Naive thymus-derived CD4-positive, alpha-beta T cell (primary cell): ENCODE results near the gene SCN3B. TPM values are rescaled to one million over a fixed set of nuclear protein-coding genes. Genes with fewer than 3 reads are reported as not detected.

Experiments used
- ATAC-seq: fragments of 150-1000 bp; cut with Tn5 transposase; 2 replicates; pipeline ENCODE4 v1.10.0; 2021; ENCODE audit warnings: mild to moderate bottlenecking, moderate library complexity
- CTCF ChIA-PET: fragments of 350-600 bp; sonication (Branson Sonifier 250); formaldehyde crosslinking; loops from one replicate; lab custom pipeline; 2021; ENCODE audit warnings: antibody characterized with exemption; lab: Charles Lee
- POLR2A ChIA-PET: fragments of 350-600 bp; sonication (Branson Sonifier 250); formaldehyde crosslinking; loops from one replicate; lab custom pipeline; 2021; ENCODE audit warnings: antibody characterized with exemption, inconsistent platforms; lab: Charles Lee
- DNase-seq, 9 donors: peaks; one replicate each; pipeline versions ENCODE4 v3.0.0 to v3.0.0-alpha.2; 2020 to 2022; ENCODE audit warnings: mixed read lengths in 1 of 9
- H3K27ac ChIP-seq: one replicate; pipeline ENCODE4 v1.7.0; 2013; ENCODE audit warnings: mild to moderate bottlenecking, low read depth, low read length, moderate library complexity
- H3K27me3 ChIP-seq, 2 donors: one replicate each; pipeline ENCODE4 v1.7.0; 2013; ENCODE audit warnings: low read length in 2 of 2, mild to moderate bottlenecking in 2 of 2, moderate library complexity in 2 of 2; ENCODE audit not compliant: control insufficient read depth in 2 of 2, insufficient read depth in 2 of 2
- H3K36me3 ChIP-seq, 3 experiments: 1 replicate in 2 of 3; 2 replicates in 1 of 3; pipeline ENCODE4 v1.7.0; 2013; ENCODE audit warnings: low read length in 3 of 3, mild to moderate bottlenecking in 3 of 3, moderate library complexity in 1 of 3; ENCODE audit not compliant: insufficient read depth in 3 of 3, control insufficient read depth in 2 of 3
- H3K4me1 ChIP-seq, 2 donors: one replicate each; pipeline ENCODE4 v1.7.0; 2013; ENCODE audit warnings: low read length in 2 of 2, mild to moderate bottlenecking in 2 of 2, moderate library complexity in 1 of 2; ENCODE audit not compliant: control insufficient read depth in 2 of 2, insufficient read depth in 2 of 2
- H3K4me3 ChIP-seq: 2 replicates; pipeline ENCODE4 v1.7.0; 2013; ENCODE audit warnings: mild to moderate bottlenecking, low read length
- H3K9me3 ChIP-seq, 3 experiments: 1 replicate in 2 of 3; 2 replicates in 1 of 3; pipeline ENCODE4 v1.7.0; 2013; ENCODE audit warnings: low read length in 3 of 3; ENCODE audit not compliant: control insufficient read depth in 2 of 3
- H3K27ac Mint-ChIP-seq, 9 donors: one replicate each; pipeline ENCODE4 v1.8.0; 2020 to 2022; ENCODE audit warnings: mixed read lengths in 9 of 9, mild to moderate bottlenecking in 8 of 9, moderate library complexity in 5 of 9, inconsistent platforms in 2 of 9
- H3K27me3 Mint-ChIP-seq, 5 donors: one replicate each; pipeline ENCODE4 v1.8.0; 2021 to 2022; ENCODE audit warnings: mixed read lengths in 5 of 5, mild to moderate bottlenecking in 1 of 5
- H3K36me3 Mint-ChIP-seq, 5 donors: one replicate each; pipeline ENCODE4 v1.8.0; 2020 to 2022; ENCODE audit warnings: mixed read lengths in 5 of 5, mild to moderate bottlenecking in 3 of 5, inconsistent platforms in 1 of 5
- H3K4me1 Mint-ChIP-seq, 7 donors: one replicate each; pipeline ENCODE4 v1.8.0; 2020 to 2022; ENCODE audit warnings: mixed read lengths in 7 of 7, mild to moderate bottlenecking in 3 of 7, inconsistent platforms in 1 of 7
- H3K4me3 Mint-ChIP-seq, 10 donors: one replicate each; pipeline ENCODE4 v1.8.0; 2020 to 2022; ENCODE audit warnings: mild to moderate bottlenecking in 10 of 10, mixed read lengths in 10 of 10, moderate library complexity in 6 of 10, inconsistent platforms in 2 of 10
- H3K9me3 Mint-ChIP-seq, 11 donors: one replicate each; pipeline ENCODE4 v1.8.0; 2020 to 2022; ENCODE audit warnings: mixed read lengths in 11 of 11, mild to moderate bottlenecking in 4 of 11, inconsistent platforms in 1 of 11, moderate library complexity in 1 of 11
- intact Hi-C, 2 donors: fragments of 100-400 bp; cut with micrococcal nuclease; formaldehyde crosslinking; loops; one replicate each; pipeline ENCODE4 v1.15.1; 2023
- polyA plus RNA-seq, 2 donors: library from polyadenylated mRNA; unstranded; fragments of 300-500 nt; fragmentation: Illumina TruSeq; gene quantifications; one replicate each; pipeline ENCODE4 v1.2.3, GENCODE V29; 2021
- total RNA-seq, 6 experiments: library from RNA in 5 of 6; stranded (reverse) in 5 of 6; gene quantifications; 1 replicate in 5 of 6; 2 replicates in 1 of 6; pipeline ENCODE4 v1.2.3 and lab custom pipeline; 2021 to 2026

SCN3B gene
- total and polyA plus RNA-seq, 7 experiments from 2014 or later, result not detected

DNA sequence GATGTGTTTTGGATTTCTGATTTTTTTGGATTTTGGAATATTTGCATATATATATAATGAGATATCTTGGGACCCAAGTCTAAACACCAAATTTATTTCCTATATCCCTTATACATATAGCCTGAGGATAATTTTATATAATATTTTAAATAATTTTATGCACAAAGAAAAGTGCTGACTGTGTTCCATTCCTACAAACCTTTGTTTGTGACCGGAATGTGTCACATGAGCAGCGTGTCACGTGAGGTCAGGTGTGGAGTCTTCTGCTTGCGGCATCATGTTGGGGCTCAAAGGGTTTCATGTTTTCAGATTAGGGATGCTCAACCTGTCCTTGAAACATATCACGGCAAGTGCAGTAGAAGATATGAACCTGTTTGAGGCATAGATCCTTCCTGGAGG is 65.6 kb downstream of the SCN3B start:
- H3K36me3 ChIP-seq, result no peaks in the 10 kb centered on the region
- no peaks in the 10 kb centered on the region for H3K27me3 ChIP-seq
- H3K27ac Mint-ChIP-seq, result no peak overlapping the region
- ChIA-PET POLR2A (no interaction called here), CTCF (no interaction called here)
- no peak for ATAC-seq
- no peaks in the 10 kb centered on the region for H3K9me3 ChIP-seq
- no peak overlapping the region for H3K4me3 ChIP-seq
- no peaks in the 10 kb centered on the region for H3K4me1 ChIP-seq
- H3K9me3 Mint-ChIP-seq, result no peaks in the 10 kb centered on the region
- no peak overlapping the region for H3K4me3 Mint-ChIP-seq
- peaks cover 0 to 12% (median 4%) of the 10 kb centered on the region in 5 donors for H3K36me3 Mint-ChIP-seq
- intact Hi-C loops, result no loop called here
- DNase-seq, result no peak
- peaks cover 0 to 3% (median 0%) of the 10 kb centered on the region in 7 donors for H3K4me1 Mint-ChIP-seq
- no peak overlapping the region for H3K27ac ChIP-seq
- no peaks in the 10 kb centered on the region for H3K27me3 Mint-ChIP-seq

DNA sequence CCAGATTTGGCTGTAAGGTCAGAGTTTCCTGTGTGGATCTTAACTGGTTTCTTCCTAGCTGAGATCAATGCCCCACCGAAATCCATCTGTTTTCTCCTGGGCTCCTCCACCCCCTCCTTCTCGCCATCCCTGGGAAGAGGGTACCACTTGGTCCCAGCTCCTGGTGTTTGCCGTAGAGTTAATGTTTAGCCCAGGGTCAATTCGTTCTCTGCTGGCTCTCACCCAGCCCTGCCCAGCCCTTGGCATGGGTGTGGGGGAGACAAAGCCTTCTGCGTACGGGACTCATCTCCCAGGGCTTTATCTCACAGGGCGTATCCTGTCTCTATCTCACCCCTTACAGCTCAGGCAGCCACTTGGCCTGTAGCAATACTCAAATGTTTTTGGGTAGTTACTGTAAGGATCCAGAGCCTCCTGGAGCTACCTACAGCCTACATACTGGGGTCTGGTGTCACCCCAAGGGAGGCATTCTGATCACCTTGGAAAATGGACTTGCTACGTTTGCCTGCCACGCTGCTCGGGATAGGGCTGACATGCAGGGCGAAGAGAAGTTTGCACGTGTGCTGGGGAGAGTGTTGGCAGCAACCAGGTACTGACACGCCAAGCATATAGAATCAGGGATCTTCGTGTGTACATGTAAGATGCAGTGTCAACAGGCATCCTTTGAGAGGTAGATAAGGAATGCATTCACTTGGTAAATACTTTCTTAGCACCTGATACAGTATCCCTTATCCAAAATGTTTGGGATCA is 66.1 kb downstream of the SCN3B start:
- H3K4me1 Mint-ChIP-seq, result peaks cover 0 to 3% (median 0%) of the 10 kb centered on the region in 7 donors
- Histone ChIP-seq H3K9me3 (no peaks in the 10 kb centered on the region), H3K27ac (no peak overlapping the region), H3K4me1 (no peaks in the 10 kb centered on the region), H3K4me3 (no peak overlapping the region), H3K27me3 (no peaks in the 10 kb centered on the region), H3K36me3 (no peaks in the 10 kb centered on the region)
- intact Hi-C loops, result no loop called here
- peaks cover 0 to 12% (median 4%) of the 10 kb centered on the region in 5 donors for H3K36me3 Mint-ChIP-seq
- no peak overlapping the region for H3K4me3 Mint-ChIP-seq
- ChIA-PET POLR2A (no interaction called here), CTCF (no interaction called here)
- H3K9me3 Mint-ChIP-seq, result no peaks in the 10 kb centered on the region
- ATAC-seq (no peak), DNase-seq (no peak)
- H3K27ac Mint-ChIP-seq, result no peak overlapping the region
- H3K27me3 Mint-ChIP-seq, result no peaks in the 10 kb centered on the region

DNA sequence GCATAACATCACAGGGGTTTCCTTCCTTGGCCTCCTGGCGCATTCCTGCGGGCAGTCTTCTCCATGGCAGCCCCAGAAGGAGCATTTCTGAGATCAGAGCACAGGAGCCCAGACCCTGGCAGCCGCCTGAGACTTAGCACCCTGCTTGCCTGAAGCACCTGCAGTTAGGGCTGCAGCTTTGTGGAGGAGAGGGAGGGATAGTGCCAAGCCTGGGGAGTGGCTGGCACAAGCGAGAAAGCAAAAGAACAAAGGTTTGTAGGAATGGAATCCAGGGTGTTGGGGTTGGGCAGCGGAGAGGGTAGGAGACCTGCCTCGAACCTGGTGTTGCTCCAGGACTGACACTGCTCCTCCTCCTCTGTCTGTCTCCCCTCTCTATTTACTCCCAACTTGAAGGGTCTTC is 66.9 kb downstream of the SCN3B start:
- no peaks in the 10 kb centered on the region for H3K36me3 ChIP-seq

DNA sequence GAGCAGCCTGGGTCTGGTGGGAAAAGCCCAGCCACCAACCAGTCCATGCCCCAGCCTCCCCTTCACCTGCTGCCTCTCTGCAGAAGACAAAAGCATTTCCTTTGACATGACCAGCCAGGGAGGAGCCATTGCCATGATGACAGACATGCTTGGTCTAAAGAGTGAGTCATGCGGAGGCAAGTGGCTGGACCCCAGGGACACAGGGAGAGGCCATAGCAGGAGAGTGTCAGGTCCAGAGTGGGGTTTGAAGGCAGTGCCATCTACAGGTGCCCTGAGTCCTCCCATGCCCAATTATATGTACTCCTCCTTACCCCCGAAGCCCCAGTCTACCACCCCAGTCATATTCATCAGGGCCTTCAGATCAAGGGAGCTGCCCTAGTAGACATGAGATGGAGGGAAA is 67.4 kb downstream of the SCN3B start:
- no peaks in the 10 kb centered on the region for H3K4me1 ChIP-seq
- Mint-ChIP-seq H3K36me3 (peaks cover 0 to 9% (median 0%) of the 10 kb centered on the region in 5 donors), H3K27ac (no peak overlapping the region), H3K9me3 (no peaks in the 10 kb centered on the region), H3K27me3 (no peaks in the 10 kb centered on the region), H3K4me3 (no peak overlapping the region), H3K4me1 (peaks cover 0 to 5% (median 0%) of the 10 kb centered on the region in 7 donors)
- H3K36me3 ChIP-seq, result no peaks in the 10 kb centered on the region
- CTCF ChIA-PET, result no interaction called here
- ATAC-seq, result no peak
- DNase-seq, result no peak
- H3K9me3 ChIP-seq, result no peaks in the 10 kb centered on the region
- POLR2A ChIA-PET, result no interaction called here
- H3K27ac ChIP-seq, result no peak overlapping the region
- no peaks in the 10 kb centered on the region for H3K27me3 ChIP-seq
- intact Hi-C loops, result no loop called here
- H3K4me3 ChIP-seq, result no peak overlapping the region

More for the DNA sequence above, 66.9 kb downstream of the SCN3B start:
- Histone ChIP-seq H3K4me3 (no peak overlapping the region), H3K9me3 (no peaks in the 10 kb centered on the region), H3K27me3 (no peaks in the 10 kb centered on the region), H3K27ac (no peak overlapping the region), H3K4me1 (no peaks in the 10 kb centered on the region)
- H3K27me3 Mint-ChIP-seq, result no peaks in the 10 kb centered on the region
- H3K4me3 Mint-ChIP-seq, result no peak overlapping the region
- no peak for ATAC-seq
- H3K9me3 Mint-ChIP-seq, result no peaks in the 10 kb centered on the region
- H3K27ac Mint-ChIP-seq, result no peak overlapping the region
- H3K36me3 Mint-ChIP-seq, result peaks cover 0 to 12% (median 4%) of the 10 kb centered on the region in 5 donors
- DNase-seq, result no peak
- intact Hi-C loops, result no loop called here
- CTCF ChIA-PET, result no interaction called here
- POLR2A ChIA-PET, result no interaction called here
- peaks cover 0 to 5% (median 0%) of the 10 kb centered on the region in 7 donors for H3K4me1 Mint-ChIP-seq

DNA sequence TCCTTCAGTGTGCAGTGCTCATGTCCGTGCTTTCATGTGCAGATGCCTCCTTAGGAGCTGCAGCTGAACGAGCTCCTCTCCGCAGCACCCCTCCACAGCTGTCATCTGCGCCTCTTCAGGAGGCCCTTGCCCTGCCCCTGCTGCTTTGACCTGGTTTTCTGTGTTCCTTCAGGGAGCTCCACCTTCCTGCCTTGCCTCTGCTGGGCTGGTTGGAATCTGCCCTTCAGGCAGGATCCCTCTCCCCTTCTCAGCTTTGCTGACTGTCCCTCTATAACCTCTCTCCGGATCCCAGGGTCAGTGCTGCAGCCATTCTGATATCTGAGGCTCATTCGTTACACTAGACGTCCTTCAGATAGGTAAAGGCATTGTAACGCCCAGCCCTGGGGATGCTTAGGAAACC is 67.9 kb downstream of the SCN3B start:
- ATAC-seq (no peak), DNase-seq (no peak)
- no peak overlapping the region for H3K4me3 Mint-ChIP-seq
- H3K27me3 ChIP-seq, result no peaks in the 10 kb centered on the region
- H3K4me3 ChIP-seq, result no peak overlapping the region
- H3K4me1 ChIP-seq, result no peaks in the 10 kb centered on the region
- H3K9me3 Mint-ChIP-seq, result no peaks in the 10 kb centered on the region
- ChIA-PET POLR2A (no interaction called here), CTCF (no interaction called here)
- H3K27ac ChIP-seq, result no peak overlapping the region
- no peaks in the 10 kb centered on the region for H3K9me3 ChIP-seq
- H3K27ac Mint-ChIP-seq, result peak overlapping the region in 1 of 9 donors; percentile 55
- peaks cover 0 to 5% (median 0%) of the 10 kb centered on the region in 7 donors for H3K4me1 Mint-ChIP-seq
- intact Hi-C loops, result no loop called here
- no peaks in the 10 kb centered on the region for H3K36me3 ChIP-seq
- H3K27me3 Mint-ChIP-seq, result no peaks in the 10 kb centered on the region
- H3K36me3 Mint-ChIP-seq, result peaks cover 0 to 9% (median 0%) of the 10 kb centered on the region in 5 donors

DNA sequence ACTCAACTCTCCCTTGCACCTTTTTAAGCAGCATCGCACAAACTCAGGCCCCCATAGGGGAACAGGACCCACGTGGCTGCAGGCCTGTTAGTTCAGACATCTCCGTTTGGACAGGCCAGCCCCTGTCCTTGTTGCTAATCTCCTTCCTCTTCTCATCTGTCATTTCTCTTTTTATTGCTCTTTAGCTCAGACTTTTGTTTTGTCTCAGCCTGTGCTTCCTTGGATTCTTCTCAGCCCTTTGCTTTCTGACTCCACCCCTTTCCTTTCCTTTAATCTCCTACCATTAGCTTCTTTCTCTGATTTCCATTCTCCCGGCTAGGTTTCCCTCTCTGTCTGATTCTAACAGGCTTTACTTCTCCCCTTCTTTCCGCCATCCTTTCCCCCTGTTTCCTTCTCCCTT is 68.7 kb downstream of the SCN3B start:
- no peaks in the 10 kb centered on the region for H3K36me3 ChIP-seq
- H3K9me3 Mint-ChIP-seq, result no peaks in the 10 kb centered on the region
- CTCF ChIA-PET, result no interaction called here

DNA sequence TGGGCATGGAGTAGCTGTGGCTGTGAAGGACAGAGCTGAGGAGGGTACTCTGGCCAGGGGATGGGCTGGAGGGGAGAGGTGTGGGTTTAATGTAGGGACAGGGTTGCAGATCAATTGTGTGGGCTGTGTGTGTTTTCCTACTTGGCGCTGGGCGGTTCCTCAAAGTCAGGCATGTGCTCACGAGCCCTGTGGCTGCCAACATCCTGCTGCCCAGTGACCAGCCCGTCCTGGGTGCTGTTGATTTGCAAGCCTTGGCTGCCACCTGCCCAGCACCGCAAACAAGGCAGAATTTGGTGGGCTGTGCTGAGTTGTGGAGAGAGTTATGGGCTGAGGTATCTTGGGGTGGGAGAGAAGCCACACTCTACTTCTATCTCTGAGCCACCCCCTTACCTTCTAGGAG is 69.2 kb downstream of the SCN3B start:
- Mint-ChIP-seq H3K4me3 (no peak overlapping the region), H3K4me1 (peaks cover 6 to 15% (median 9%) of the 10 kb centered on the region in 7 donors), H3K36me3 (peaks cover 0 to 5% (median 0%) of the 10 kb centered on the region in 5 donors), H3K27me3 (peaks cover 0 to 4% (median 0%) of the 10 kb centered on the region in 5 donors), H3K27ac (no peak overlapping the region), H3K9me3 (no peaks in the 10 kb centered on the region)
- POLR2A ChIA-PET, result no interaction called here
- H3K27me3 ChIP-seq, result no peaks in the 10 kb centered on the region
- H3K36me3 ChIP-seq, result no peaks in the 10 kb centered on the region
- no peak overlapping the region for H3K4me3 ChIP-seq
- intact Hi-C loops, result no loop called here
- ATAC-seq (no peak), DNase-seq (no peak)
- peaks cover 0 to 4% of the 10 kb centered on the region in 2 donors for H3K4me1 ChIP-seq
- CTCF ChIA-PET, result no interaction called here
- no peaks in the 10 kb centered on the region for H3K9me3 ChIP-seq
- H3K27ac ChIP-seq, result no peak overlapping the region

More for the DNA sequence above, 68.7 kb downstream of the SCN3B start:
- Mint-ChIP-seq H3K36me3 (peaks cover 0 to 5% (median 0%) of the 10 kb centered on the region in 5 donors), H3K27me3 (peaks cover 0 to 4% (median 0%) of the 10 kb centered on the region in 5 donors), H3K27ac (peak overlapping the region in 1 of 9 donors; percentile 20), H3K4me1 (peaks cover 2 to 10% (median 5%) of the 10 kb centered on the region in 7 donors), H3K4me3 (no peak overlapping the region)
- ATAC-seq (no peak), DNase-seq (no peak)
- H3K4me3 ChIP-seq, result no peak overlapping the region
- POLR2A ChIA-PET, result no interaction called here
- H3K9me3 ChIP-seq, result no peaks in the 10 kb centered on the region
- no peaks in the 10 kb centered on the region for H3K27me3 ChIP-seq
- H3K27ac ChIP-seq, result no peak overlapping the region
- intact Hi-C loops, result no loop called here
- H3K4me1 ChIP-seq, result peaks cover 0 to 3% of the 10 kb centered on the region in 2 donors
